Lower lobe of right lung (tissue), 2 donors: ENCODE measurements around the gene CHRNG. TPM values are rescaled to one million over a fixed set of nuclear protein-coding genes. Genes with fewer than 3 reads are reported as not detected.

Experiments
- ATAC-seq, 2 donors: fragments of 200-7000 bp; cut with Tn5 transposase; one replicate each; pipeline ENCODE4 v1.9.1; 2020 to 2022; ENCODE audit warnings: mild to moderate bottlenecking in 2 of 2, moderate library complexity in 2 of 2
- DNase-seq: peaks from one replicate; pipeline ENCODE4 v3.0.0-alpha.2; 2020
- H3K27ac ChIP-seq: fragments of 200-600 bp; one replicate; pipeline ENCODE4 v1.8.0; 2022
- H3K27me3 ChIP-seq: fragments of 200-600 bp; one replicate; pipeline ENCODE4 v1.8.0; 2022; ENCODE audit warnings: low read depth
- H3K36me3 ChIP-seq: fragments of 200-600 bp; one replicate; pipeline ENCODE4 v1.8.0; 2022; ENCODE audit warnings: mild to moderate bottlenecking
- H3K4me1 ChIP-seq: fragments of 200-600 bp; one replicate; pipeline ENCODE4 v1.8.0; 2022
- H3K4me3 ChIP-seq: fragments of 200-600 bp; one replicate; pipeline ENCODE4 v1.8.0; 2022; ENCODE audit warnings: mild to moderate bottlenecking
- H3K9me3 ChIP-seq: fragments of 200-600 bp; one replicate; pipeline ENCODE4 v1.8.0; 2022
- CTCF ChIP-seq: fragments of 200-600 bp; IDR thresholded peaks from one replicate; pipeline ENCODE4 v1.8.0; 2022; ENCODE audit warnings: antibody characterized with exemption, mild to moderate bottlenecking
- intact Hi-C: fragments of 100-400 bp; cut with DNase I; formaldehyde crosslinking; loops from one replicate; pipeline ENCODE4 v1.11.0; 2022
- total RNA-seq: library from RNA; stranded (reverse); fragmentation: NEBNext Ultra II Directional; extraction: Animal tissue kit (Norgen Biotek cat#: 25700); gene quantifications from one replicate; pipeline ENCODE4 v1.2.1, GENCODE V29; 2021
- donor health status: DM: no; HTN: yes; CAD: no; lungs with severe emphysema.

The CHRNG gene
- total RNA-seq, 1 donor from 2014 or later, result not detected

GRCh38 chr2:232518844-232519243 is 20.6 kb upstream of the CHRNG start:
- intact Hi-C loops, result no loop called here
- Histone ChIP-seq H3K27ac (no peak overlapping the region), H3K27me3 (peaks cover 49% of the 10 kb centered on the region), H3K36me3 (no peaks in the 10 kb centered on the region), H3K4me1 (peaks cover 17% of the 10 kb centered on the region), H3K4me3 (no peak overlapping the region), H3K9me3 (no peaks in the 10 kb centered on the region)
- no peak for DNase-seq
- ATAC-seq, result no peak
- no peak for TF ChIP-seq CTCF

DNA sequence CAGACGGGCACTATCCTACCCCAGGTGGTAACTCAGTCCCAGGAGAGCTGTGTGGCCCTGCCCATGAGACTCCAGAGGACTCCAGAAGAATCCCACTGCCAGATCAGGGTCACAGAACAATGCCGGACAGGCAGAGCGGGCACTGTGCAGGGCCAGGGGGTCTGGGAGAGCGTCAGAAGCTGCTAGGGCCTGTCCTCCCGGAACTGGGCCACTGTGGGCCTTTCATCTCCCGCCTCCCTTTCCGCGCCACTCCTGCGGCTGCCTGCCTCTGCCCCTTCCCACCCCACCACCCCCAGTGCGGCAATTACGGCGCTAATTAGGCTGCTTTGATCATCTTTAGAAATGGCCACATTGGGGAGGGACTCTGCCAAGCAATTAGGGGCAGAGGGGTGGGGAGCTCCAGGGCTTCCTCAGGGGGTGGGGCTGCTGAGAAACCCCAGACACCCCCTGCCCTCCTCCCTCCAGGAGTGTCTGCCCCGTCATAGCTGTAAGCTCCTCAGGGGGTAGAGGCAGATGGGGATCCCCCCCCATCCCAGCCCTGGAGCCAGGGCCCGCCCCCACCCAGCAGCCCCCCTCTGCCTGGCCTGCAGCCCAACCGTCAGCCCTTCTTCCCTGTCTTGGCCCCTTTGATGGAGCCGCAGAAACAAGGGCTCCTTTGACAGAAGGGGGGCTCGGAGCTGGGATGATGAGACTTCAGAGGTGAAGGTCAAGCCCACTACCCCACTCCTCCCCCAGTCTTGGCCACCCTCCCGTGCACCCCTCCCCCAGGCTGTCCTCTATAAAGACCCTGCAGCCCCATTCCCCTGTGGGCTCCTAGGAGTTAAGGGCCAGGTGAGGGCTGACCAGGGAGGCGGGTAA is 19.7 kb upstream of the CHRNG start, which contains the start of gene PRSS56:
PRSS56 (plus strand) TSS at position 808 of the 858 bp plus-strand sequence. CDS start 211 bp downstream, outside the sequence.
- Histone ChIP-seq H3K4me3 (no peak within 1 kb of the TSS), H3K27me3 (peaks cover 58% of the 10 kb centered on the region), H3K4me1 (peaks cover 23% of the 10 kb centered on the region), H3K9me3 (no peaks in the 10 kb centered on the region), H3K27ac (no peak within 1 kb of the TSS), H3K36me3 (no peaks in the 10 kb centered on the region)
- intact Hi-C loops, result no loop called here
- ATAC-seq (no peak), DNase-seq (no peak)
- TF ChIP-seq CTCF, result no peak

GRCh38 chr2:232520489-232520888 is 19.0 kb upstream of the CHRNG start:
- ATAC-seq (no peak), DNase-seq (no peak)
- intact Hi-C loops, result no loop called here
- no peaks in the 10 kb centered on the region for H3K9me3 ChIP-seq
- TF ChIP-seq CTCF, result no peak
- peaks cover 23% of the 10 kb centered on the region for H3K4me1 ChIP-seq
- no peak overlapping the region for H3K27ac ChIP-seq
- H3K4me3 ChIP-seq, result no peak overlapping the region
- peaks cover 64% of the 10 kb centered on the region for H3K27me3 ChIP-seq
- no peaks in the 10 kb centered on the region for H3K36me3 ChIP-seq

DNA sequence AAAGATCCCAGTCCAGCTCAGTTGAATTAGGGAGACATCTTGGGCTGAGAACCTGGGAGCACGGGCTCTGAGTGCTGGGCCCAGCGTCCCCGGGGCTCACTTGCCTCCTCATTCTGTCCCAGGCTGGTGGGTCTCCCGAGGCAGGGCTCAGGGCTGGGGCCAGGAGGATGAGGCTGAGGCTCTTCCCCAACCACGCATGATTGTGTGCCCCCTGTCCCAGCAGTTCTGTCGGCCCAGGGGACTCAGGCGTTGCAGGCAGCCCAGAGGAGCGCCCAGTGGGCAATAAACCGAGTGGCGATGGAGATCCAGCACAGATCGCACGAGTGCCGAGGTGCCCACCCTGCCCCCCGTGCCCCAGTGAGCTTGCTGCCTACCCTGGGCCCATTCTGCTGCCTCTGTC is 18.4 kb upstream of the CHRNG start:
- Histone ChIP-seq H3K36me3 (no peaks in the 10 kb centered on the region), H3K9me3 (no peaks in the 10 kb centered on the region), H3K4me3 (no peak overlapping the region), H3K27me3 (peaks cover 69% of the 10 kb centered on the region), H3K4me1 (peaks cover 23% of the 10 kb centered on the region), H3K27ac (no peak overlapping the region)
- ATAC-seq (no peak), DNase-seq (no peak)
- no peak for TF ChIP-seq CTCF
- intact Hi-C loops, result no loop called here

GRCh38 chr2:232521959-232522622 is 17.4 kb upstream of the CHRNG start:
- H3K4me1 ChIP-seq, result peaks cover 23% of the 10 kb centered on the region
- DNase-seq (peak; percentile 72), ATAC-seq (peak; percentile 64 to 73)
- intact Hi-C loops, result no loop called here
- no peaks in the 10 kb centered on the region for H3K36me3 ChIP-seq
- H3K4me3 ChIP-seq, result peak overlapping the region; percentile 20
- H3K27ac ChIP-seq, result no peak overlapping the region
- TF ChIP-seq CTCF, result peak; percentile 91
- H3K27me3 ChIP-seq, result peaks cover 78% of the 10 kb centered on the region
- H3K9me3 ChIP-seq, result no peaks in the 10 kb centered on the region
